Erythroblast (primary cell): ENCODE data around the gene ADGRD1.

Experiments
- GATA1 ChIP-seq: IDR thresholded peaks from 2 replicates; pipeline ENCODE4 v1.6.1; 2011; ENCODE audit warnings: low read depth, mild to moderate bottlenecking, control low read depth, low read length, moderate library complexity
- POLR2A ChIP-seq: IDR thresholded peaks from 2 replicates; pipeline ENCODE4 v1.6.1; 2011; ENCODE audit warnings: mild to moderate bottlenecking, low read length

GRCh38 chr12:131121705-131122405 lies 168.1 kb downstream of the ADGRD1 start:
- TF ChIP-seq POLR2A (no peak), GATA1 (no peak)
